A549 treated with Hydrocortisone at 1 μM for 4 hours (cell line): ENCODE data around the gene MEMO1. TPM values are rescaled to one million over a fixed set of nuclear protein-coding genes. Genes with fewer than 3 reads are reported as not detected.

Source experiments
- total RNA-seq: library from RNA; stranded (reverse); fragments of 200-300 nt; extraction: Qiagen RNA extraction; gene quantifications from 5 replicates; pipeline ENCODE4 v1.2.3, GENCODE V29; 2022

MEMO1 gene
- 72.4 to 87.8 TPM (median 78.4 TPM) in 5 replicates for total RNA-seq

DNA sequence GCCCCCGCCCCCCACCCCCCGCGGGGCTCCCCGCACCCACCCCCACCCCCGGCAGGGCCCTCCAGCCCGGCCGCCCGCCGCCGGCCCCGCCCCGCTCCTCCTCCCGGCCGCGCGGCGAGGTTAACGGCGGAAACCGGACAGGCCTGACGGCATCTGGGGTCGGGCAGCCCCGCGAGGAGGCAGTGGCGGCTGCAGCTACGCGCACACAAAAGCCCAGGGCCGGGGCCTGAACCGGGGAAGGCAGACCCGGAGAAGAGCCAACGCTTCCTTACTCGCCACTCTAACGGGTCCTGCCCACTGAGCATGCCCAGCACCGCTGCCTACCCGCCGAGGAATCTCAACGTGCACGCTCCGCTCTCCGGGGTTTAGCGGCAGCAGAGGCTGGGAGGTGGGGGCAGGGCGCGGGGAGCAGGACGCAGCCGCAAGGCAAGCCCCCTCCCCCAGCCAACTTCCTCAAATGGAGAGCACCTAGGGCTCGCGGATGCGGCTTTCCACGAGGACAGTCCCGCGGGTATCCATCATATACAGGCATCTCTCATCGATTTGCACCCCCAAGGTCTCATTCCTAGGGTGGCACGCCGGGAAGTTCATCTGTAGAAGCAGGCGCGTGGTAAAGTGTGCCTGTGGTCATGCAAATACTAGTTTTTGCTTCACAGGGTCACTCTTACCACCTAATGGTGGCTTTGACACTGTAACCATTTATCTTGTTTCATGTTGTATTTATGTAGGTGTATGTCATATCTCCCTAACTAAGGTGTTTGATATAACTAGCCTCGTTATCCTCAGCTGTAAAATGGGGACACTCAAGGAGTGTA is at the start of gene MEMO1:
Gene MEMO1, minus strand, starts transcription at position 339 of the 815 bp plus-strand sequence. CDS start 761 bp downstream, outside the sequence.

DNA sequence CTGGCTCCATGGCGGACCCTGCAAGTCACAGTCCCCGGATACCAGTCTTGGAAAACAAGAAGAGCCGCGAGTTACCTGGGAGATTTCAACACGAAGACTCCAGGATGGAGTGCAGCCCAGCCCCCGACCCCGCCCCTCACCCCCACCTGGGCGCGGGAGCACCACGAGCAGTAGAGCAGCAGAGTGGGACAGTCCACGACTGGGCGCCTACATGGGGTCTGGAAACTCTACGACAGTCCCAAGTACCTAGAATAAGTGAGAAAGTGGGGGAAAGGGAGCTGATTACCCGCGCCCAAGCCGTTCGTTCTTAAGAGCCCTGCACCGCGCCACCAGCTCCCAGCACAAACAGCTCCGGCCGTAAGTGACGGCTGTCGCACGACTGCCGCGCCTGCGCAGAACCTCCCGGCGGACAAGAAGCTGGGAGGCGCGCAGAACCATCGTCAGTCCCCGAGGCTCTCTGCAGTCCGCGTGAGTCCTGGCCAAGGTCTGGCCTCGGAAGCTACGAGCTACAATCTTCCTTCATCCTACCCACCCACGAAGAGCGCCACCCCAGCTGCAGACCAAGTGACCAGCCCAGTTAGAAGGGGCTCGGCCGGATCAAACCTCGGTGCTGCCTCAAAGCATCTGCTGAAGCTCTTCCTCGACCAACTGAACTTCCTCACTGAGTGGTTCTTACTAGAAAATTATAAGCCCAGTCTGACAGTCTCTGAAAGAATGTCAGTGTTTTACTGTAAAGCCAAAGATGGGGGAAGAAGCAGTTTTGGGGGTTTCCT is 28.8 kb upstream of the MEMO1 start, which contains the start of gene DPY30:
Gene DPY30, minus strand, starts transcription at position 359 of the 773 bp plus-strand sequence. Its CDS starts 349 bp downstream, at position 10.

Other genes with a start within 250 kb of the MEMO1 start
- 104 to 117 TPM (median 117 TPM) in 5 replicates for gene DPY30, start 28.8 kb upstream of the MEMO1 start, total RNA-seq
- 9.5 to 19.5 TPM (median 14.5 TPM) in 5 replicates for gene SPAST, start 52.5 kb upstream of the MEMO1 start, total RNA-seq
- 14.8 to 19.9 TPM (median 17.4 TPM) in 5 replicates for gene SLC30A6, start 154.9 kb upstream of the MEMO1 start, total RNA-seq